Stimulated activated CD4-positive, alpha-beta T cell treated with anti-CD3 and anti-CD28 coated beads, Interleukin-15, amount 100 ng/mL, for 48 hours (primary cell): ENCODE results near the gene N4BP2.
"Not testable (repeated sequence)": the region's sequence is repeated elsewhere in the genome, so short reads cannot be mapped to it uniquely, and the experiment has no call there.

Experiments
- DNase-seq, 2 donors: peaks; one replicate each; pipeline ENCODE4 v3.0.0-alpha.2; 2020; ENCODE audit warnings: low read depth in 2 of 2

N4BP2 gene

GRCh38 chr4:40087799-40088366 is 31.2 kb downstream of the N4BP2 start:
- DNase-seq, result no peak

GRCh38 chr4:40093400-40093799 is 36.8 kb downstream of the N4BP2 start:
- not testable (repeated sequence) for DNase-seq

- DNase-seq, result no peak
These were observed 42.4 kb downstream of the N4BP2 start for GRCh38 chr4:40099010-40099409.

GRCh38 chr4:40107150-40107549 is 50.5 kb downstream of the N4BP2 start:
- DNase-seq, result not testable (repeated sequence)

GRCh38 chr4:40112027-40112792 is 55.6 kb downstream of the N4BP2 start:
- no peak for DNase-seq

- no peak for DNase-seq
These were observed 57.6 kb downstream of the N4BP2 start for GRCh38 chr4:40114206-40114605.

- DNase-seq, result no peak
These were observed 62.2 kb downstream of the N4BP2 start for GRCh38 chr4:40118861-40119260.

- no peak for DNase-seq
These were observed 62.7 kb downstream of the N4BP2 start for GRCh38 chr4:40119344-40119743.

GRCh38 chr4:40121515-40121914 is 64.9 kb downstream of the N4BP2 start:
- DNase-seq, result peak in 1 of 2 donors; percentile 9

- no peak for DNase-seq
These were observed 66.3 kb downstream of the N4BP2 start for GRCh38 chr4:40122941-40123340.

- no peak for DNase-seq
These were observed 68.0 kb downstream of the N4BP2 start for GRCh38 chr4:40124690-40125089.

GRCh38 chr4:40130401-40131036 is 73.9 kb downstream of the N4BP2 start:
- no peak for DNase-seq

- no peak for DNase-seq
These were observed 76.2 kb downstream of the N4BP2 start for GRCh38 chr4:40132816-40133215.

- DNase-seq, result no peak
These were observed 77.7 kb downstream of the N4BP2 start for GRCh38 chr4:40134206-40134917.

GRCh38 chr4:40136202-40136601 is 79.6 kb downstream of the N4BP2 start:
- DNase-seq, result not testable (repeated sequence)

GRCh38 chr4:40140196-40140595 is 83.5 kb downstream of the N4BP2 start:
- no peak for DNase-seq

GRCh38 chr4:40140597-40140996 is 83.9 kb downstream of the N4BP2 start:
- not testable (repeated sequence) for DNase-seq

GRCh38 chr4:40143926-40144508 is 87.4 kb downstream of the N4BP2 start:
- DNase-seq, result no peak

- no peak for DNase-seq
These were observed 88.1 kb downstream of the N4BP2 start for GRCh38 chr4:40144716-40145115.

- DNase-seq, result not testable (repeated sequence)
These were observed 90.8 kb downstream of the N4BP2 start for GRCh38 chr4:40147490-40147889.

- DNase-seq, result peak; percentile 52 to 60
These were observed 93.3 kb downstream of the N4BP2 start for GRCh38 chr4:40149960-40150385.

- no peak for DNase-seq
These were observed 94.3 kb downstream of the N4BP2 start for GRCh38 chr4:40150932-40151331.
